ENCODE results near the gene TECTA.
"Not testable (repeated sequence)": the region's sequence is repeated elsewhere in the genome, so short reads cannot be mapped to it uniquely, and the experiment has no call there.

DNA sequence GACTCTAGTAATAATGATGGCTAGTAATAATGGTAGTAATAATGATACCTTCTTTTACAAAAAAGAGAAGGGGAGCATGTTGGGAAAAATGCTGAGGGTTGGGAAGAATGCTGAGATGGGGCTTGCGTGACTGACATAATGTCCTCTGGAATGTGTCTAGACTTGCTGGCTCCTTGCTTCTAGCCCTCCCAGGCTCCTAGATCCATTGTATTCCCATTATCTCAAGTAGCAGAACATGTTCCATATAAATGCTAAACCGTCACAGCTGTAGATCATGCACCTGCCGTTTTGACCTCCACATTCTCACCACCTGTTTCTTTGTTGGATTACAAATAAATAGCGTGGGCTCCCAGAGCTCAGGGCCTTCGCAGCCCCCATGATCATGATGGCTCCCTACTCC is 139.0 kb downstream of the TECTA start:
- TF ChIP-seq, protein P1, sequence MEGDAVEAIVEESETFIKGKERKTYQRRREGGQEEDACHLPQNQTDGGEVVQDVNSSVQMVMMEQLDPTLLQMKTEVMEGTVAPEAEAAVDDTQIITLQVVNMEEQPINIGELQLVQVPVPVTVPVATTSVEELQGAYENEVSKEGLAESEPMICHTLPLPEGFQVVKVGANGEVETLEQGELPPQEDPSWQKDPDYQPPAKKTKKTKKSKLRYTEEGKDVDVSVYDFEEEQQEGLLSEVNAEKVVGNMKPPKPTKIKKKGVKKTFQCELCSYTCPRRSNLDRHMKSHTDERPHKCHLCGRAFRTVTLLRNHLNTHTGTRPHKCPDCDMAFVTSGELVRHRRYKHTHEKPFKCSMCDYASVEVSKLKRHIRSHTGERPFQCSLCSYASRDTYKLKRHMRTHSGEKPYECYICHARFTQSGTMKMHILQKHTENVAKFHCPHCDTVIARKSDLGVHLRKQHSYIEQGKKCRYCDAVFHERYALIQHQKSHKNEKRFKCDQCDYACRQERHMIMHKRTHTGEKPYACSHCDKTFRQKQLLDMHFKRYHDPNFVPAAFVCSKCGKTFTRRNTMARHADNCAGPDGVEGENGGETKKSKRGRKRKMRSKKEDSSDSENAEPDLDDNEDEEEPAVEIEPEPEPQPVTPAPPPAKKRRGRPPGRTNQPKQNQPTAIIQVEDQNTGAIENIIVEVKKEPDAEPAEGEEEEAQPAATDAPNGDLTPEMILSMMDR (IDR thresholded peaks at IDR 0.05; ENCODE audit: low read depth, low read length, poor library complexity, severe bottlenecking): not testable (repeated sequence)
- not testable (repeated sequence) for TF ChIP-seq EZH2phosphoT487 (IDR thresholded peaks at IDR 0.05; ENCODE audit: borderline replicate concordance, low read length)

All from DOHH2 (cell line).